Right lobe of liver (tissue), 4 donors: Measurements from ENCODE around the gene SFT2D1.

ENCODE experiments used
- CTCF ChIP-seq, 4 donors: fragments of 200-600 bp in 3 of 4; fragments of 450-650 bp in 1 of 4; IDR thresholded peaks; one replicate each; pipeline versions ENCODE4 v1.5.1 to v1.8.0; 2016 to 2022; ENCODE audit warnings: antibody characterized with exemption in 4 of 4, mild to moderate bottlenecking in 2 of 4
- POLR2A ChIP-seq: fragments of 450-650 bp; IDR thresholded peaks from one replicate; pipeline ENCODE4 v1.6.1; 2017; ENCODE audit warnings: antibody characterized with exemption, mild to moderate bottlenecking
- donor health status: DM: no; HTN: no; CAD: no.
- donor health status: DM: no; HTN: no; CAD: no.
- donor health status: DM: no; HTN: yes; CAD: no.

- TF ChIP-seq CTCF (IDR thresholded peaks at IDR 0.05), result no peak
- no peak for TF ChIP-seq POLR2A
These were observed 37.5 kb upstream of the SFT2D1 start for GRCh38 chr6:166379800-166380199.
